ENCODE data around the gene IGSF21.

The IGSF21 gene

DNA sequence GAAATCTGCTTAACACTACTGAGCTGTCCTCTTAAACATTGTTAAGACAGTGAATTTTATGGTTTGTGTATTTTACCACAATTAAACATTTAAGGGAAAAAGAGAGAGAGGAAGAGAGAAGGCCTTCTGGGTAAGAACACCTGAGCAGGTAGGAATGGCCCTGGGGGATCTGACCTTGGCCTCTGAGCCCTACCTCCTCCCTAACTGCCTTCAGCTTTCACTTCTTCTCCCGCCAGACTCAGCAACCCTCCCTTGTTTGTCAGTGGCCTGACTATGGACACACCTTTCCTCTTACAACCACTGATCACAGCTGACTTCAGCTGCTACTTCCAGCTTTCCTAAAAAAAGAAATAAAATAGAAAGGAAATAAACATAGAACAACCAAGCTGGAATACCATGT lies 13.5 kb upstream of the IGSF21 start:
- DNase-seq (ENCODE audit: low read depth in 4 of 4, low spot score in 1 of 4) = no peak

DNA sequence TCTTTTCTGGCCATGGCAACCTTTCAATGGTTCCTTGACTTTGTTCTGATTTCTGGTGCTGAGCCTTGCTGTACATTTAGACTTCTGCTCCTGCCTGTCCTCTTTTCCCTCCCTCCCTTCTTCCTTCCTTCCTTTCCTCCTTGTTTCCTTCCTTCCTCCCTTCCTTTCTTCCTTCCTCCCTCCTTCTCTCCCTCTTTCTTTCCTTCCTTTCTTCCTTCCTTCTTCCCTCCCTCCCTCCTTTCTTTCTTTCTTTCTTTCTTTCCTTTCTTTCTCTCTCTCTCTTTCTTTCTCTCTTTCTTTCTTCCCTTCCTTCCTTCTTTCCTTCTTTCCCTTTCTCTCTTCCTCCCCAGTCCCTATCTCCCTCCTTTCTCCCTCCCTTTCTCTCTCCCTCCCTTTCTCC lies 10.4 kb upstream of the IGSF21 start:
- DNase-seq (ENCODE audit: low read depth in 4 of 4, low spot score in 1 of 4) = no peak

DNA sequence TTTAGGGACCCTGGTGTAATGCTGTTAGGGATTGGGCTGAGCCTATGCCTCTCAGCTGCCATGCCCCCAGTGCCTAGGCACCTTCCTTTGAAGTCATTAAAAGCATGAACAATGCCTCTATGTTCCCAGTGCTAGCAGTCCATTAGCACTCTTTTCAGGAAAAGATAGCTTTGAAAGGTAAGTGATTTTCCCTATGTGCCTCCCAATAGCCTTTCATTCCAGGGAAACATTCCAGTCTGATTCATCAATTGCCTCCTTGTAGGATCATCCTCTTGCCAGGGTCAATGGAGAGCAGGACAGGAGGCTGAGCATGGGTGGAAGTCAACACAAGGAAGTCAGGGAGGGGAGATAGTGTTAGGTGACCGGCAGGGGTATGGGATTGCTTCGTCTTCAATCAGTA lies 8.6 kb upstream of the IGSF21 start:
- no peak for DNase-seq (ENCODE audit: low read depth in 4 of 4, low spot score in 1 of 4)

DNA sequence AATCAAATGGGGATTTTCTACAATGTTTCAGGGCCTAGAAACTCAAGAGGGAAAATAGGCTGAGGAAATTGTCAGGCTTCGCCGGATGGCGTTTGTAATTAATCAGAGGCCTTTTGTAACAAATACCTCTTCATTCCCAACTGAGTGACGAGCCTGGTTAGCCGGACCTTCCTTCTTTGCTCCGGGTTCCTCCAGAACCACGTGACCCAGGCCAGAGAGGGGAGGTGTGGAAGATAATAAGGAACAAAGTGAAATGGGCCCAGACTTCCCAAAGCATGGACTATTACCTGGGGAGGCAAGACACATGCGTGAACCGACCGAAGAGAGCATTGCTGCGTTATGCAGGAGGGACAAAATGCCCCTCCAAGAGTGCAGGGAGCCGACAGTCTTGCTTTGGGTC lies 7.5 kb upstream of the IGSF21 start:
- DNase-seq (ENCODE audit: low read depth in 4 of 4, low spot score in 1 of 4) = no peak

DNA sequence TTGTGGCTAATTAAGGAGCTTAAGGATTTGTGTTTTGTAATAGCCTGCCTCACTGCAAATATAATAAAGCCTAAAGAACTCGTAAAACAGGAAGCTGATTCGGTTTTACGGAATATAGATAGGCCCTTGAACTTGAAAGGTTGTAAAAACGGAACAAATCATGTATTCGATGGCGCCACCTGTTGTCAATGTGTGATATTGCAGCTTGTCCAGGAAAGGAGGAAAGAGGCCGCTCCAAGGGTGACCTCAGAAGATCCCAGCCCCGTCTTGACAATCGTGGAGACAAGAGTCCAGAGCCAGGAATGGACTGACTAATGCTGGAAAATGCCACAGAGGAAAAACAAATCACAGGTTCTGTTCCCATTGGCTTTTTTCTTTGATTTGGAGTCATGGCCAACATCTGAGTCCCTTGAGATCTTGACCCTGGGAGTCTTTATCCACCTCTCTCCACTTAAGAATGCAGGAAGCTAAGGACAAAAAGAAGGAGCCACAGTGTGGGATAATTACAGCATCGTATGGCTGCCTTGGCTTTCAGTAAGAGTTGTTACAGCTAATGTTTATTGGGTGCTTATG lies 7.0 kb upstream of the IGSF21 start:
- DNase-seq (ENCODE audit: low read depth in 4 of 4, low spot score in 1 of 4) = peak in 2 of 4 experiments; percentile 17 to 24

DNA sequence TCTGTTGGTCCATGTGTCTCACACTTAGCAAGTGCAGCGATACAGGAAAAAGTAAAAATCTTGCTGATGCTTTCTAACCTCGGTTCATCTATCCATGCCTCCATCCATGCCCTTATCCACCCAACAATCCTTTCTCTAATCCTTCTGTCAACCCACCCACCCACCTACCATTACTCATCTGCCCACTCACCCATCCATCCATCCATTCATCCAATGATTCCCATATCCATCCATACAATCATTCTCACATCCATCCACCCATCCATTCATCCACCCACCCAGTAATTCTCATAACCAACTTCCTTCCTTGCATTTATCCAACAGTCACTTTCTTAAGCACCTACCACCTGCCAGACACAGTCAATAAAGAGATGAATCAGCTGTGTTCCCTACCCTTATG lies 6.1 kb upstream of the IGSF21 start:
- DNase-seq (ENCODE audit: low read depth in 4 of 4, low spot score in 1 of 4) = no peak

DNA sequence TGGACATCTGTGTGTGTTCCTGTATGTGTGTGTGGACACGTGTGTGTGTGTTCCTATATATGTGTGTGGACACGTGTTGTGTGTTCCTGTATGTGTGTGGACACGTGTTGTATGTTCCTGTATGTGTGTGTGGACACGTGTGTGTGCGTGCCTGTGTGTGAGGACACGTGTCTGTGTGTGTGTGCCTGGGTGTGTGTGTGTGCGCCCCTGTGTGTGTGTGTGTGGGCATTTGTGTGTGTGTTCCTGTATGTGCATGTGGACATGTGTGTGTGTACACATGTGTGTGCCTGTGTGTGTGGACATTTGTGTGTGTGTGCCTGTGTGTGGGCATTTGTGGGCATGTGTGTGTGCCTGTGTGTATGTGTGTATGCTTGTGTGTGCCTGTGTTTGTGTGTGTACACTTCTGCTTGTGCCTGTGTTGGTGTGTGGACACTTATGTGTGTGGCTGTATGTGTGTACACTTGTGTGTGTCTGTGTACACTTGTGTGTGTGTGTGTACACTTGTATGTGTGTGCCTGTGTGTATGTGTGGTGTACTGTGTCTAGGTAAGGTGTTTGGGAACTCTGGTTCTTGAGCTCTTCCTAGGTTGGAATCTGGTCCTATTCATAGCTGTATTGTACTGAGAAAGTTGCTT lies 3.7 kb upstream of the IGSF21 start:
- DNase-seq (ENCODE audit: low read depth in 4 of 4, low spot score in 1 of 4) = no peak

DNA sequence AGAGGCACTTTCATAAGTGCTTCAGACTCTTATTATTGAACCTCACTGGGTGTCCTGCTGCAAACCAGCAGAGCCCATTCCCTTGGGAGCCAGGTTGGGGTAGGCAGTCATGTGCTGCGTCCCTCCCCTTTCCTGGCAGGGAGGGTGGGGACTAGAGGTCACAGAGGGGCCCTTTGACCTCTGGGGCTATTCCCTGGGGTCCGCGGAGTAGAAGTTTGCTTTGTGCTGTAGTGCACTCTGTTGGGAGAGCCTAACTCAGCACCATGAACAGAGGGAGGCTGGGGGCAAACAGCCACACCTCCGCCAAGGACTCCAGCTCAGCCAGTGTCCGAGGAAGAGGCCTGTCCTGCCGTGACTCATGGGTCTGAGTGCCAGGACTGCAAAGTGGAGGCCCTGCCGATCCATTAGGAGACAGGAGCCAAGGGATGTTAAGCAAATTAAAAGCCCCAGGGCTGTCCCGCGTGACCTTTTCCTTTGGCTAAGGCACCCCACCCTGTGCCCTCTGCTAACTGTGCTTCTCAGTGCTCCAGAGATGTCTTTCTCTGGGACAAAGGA lies 3.0 kb upstream of the IGSF21 start:
- no peak for DNase-seq (ENCODE audit: low read depth in 4 of 4, low spot score in 1 of 4)

DNA sequence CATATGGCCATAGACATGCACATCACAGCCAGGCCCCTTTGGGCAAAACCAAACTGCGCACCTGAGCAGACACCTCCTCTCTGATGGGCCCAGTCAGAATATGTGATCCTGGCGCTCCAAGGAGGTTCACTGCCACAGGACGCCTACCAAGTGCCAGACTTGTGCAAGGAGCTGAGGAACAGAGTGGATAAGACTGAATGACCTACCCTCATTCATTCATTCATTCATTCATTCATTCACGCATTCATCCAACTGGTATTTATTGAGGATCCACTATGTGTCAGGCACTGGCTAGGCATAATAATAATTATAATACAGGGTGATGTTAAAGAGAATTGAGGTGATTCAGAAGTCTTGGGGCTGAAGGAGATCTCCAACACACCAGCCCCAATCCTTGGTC lies 2.4 kb upstream of the IGSF21 start:
- DNase-seq (ENCODE audit: low read depth in 4 of 4, low spot score in 1 of 4) = no peak

DNA sequence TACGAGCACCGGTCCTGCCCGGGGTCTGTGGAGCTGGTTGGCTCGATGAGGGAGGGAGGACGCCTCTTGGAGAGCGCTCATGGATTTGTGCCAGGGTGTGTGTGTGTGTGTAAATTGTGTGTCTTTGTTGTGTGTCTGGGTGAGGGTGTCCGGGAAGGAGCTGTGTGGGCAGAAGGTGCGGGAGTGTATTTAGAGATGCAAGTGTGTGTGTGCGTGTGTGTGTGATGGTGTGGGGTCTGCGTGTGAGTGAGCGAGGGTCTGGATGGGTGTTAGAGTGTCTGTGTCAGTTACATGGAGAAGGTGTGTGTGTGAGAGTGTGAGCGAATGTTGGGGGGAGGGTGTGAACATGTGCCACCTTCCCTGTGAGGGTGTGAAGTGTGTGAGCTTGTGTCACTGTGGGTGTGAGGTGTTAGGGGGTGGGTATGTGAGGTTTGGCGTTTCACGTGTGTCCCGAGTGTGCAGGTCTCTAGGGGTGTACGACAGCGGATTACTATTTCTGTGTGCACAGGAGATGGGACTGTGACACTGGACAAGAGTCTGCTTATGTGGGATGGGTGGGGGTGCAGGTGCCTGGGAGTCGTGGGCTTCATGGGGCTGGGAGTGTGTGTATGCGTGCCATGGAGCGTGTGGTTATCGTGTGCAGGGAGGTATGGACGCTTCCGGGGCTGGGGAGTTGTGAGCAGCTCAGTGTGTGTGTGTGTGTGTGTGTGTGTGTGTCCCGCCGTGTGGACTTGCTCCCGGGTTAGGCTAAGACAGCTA lies 880 bp downstream of the IGSF21 start:
- no peak for DNase-seq (ENCODE audit: low read depth in 4 of 4, low spot score in 1 of 4)

DNA sequence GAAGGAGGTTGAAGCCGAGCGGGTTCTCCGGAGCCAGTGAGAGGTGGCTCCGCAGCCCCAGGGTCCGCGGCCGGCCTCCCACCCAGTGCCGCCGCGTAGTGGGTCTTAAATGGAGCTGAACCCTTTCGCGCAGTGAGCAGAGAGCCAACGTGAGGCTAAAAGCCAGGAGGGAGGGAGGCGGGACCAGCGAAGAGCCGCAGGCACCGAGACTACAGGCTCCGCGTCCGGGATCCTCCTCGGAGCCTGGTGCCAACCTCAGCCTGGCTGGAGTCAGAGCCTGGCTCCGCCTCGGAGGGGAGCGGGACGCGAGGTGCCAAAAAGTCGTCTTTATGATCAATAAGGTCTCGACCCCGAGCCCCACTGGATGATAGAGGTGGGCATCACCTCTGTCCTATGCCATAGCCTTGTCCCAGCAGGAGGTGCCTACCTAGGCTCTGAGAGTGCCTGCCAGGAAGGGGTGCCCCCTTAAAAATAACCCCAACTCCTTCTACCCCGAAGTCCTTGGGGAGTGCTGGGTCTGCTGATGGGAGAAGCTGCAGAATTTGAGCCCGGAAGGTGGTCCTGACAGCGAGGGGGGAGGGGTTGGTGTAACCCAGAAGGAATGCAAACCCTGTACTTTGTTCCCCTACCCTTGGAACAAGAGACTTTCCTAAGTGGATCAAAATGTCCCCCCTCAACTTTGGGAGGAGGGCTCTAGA lies 1.6 kb downstream of the IGSF21 start:
- no peak for DNase-seq (ENCODE audit: low read depth in 4 of 4, low spot score in 1 of 4)

DNA sequence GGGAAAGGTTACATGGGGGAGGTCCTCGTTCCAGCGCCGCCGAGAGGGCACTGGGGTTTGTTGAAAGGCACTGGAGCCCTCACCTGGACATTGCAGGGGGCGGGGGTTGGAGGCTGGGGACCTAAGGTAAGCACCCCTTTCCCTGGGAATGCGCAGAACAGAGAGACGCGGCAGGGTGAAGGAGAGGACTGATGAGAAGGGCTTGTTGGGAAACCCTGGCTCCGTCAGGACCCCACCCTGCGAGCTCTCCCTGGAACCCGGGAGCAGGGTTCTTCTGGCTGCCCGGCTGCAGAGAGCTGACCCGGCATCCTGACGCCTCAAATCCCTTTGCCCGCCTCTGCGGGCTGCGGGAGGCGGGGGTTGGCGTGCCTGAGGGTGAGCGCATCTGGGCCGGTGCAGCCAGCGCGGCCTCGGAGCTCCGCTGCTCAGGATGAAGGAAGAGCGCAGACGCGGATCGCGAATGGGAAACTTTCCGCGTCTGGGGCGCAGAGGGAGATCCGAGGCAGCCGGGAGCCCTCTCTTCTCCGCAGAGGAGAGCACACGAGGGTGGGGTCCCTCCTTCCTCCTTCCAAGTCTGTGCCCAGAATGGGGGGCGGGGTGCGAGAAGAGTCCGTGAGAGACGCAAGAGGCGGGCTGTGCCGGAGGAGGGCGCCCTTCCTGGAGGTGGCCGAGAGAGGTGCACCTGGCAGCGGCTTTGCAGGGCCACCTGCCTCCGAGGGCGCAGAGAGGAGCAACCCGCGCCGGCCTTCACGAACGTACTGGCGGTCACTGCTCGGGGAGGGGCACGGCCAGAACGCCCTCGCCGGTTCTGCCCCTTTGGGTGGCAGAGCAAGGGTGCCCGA lies 2.4 kb downstream of the IGSF21 start:
- DNase-seq (ENCODE audit: low read depth in 4 of 4, low spot score in 1 of 4) = no peak

DNA sequence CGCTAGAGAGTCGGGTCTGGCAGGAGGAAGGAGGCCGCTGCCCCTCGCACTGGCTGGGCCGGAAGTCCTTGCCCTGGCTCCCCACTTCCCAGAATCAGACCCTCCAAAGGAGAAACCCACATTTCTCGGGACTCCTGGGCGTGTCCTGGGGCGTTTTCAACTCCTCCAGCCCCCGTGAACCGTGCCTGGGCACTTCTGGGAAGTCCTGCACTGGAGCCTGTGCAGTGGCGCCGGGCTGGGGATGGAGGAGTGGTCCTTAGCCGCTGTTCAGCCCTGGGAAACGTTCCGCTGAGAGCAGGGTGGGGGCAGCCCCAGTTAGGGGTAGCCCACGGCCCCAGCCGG lies 3.0 kb downstream of the IGSF21 start:
- no peak for DNase-seq (ENCODE audit: low read depth in 4 of 4, low spot score in 1 of 4)

DNA sequence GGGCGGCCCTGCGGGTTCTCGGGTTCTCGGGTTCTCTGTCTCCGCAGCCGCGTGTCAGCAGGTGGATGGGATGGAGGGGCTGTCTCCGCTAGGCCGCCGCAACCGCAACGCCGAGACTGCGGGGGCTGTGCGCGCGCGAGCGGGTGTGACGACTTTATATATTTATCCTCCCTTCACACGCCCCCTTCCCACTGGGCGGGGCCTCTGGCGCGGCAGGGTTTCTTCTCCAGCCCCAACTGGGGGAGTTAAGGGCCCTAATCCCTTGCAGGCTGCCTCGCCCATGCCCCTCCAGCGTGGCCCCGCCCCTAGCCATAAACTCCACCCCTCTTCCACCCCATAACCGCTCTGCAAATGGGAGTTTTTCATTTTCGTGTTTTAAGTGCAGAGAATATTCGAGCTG lies 3.4 kb downstream of the IGSF21 start:
- DNase-seq (ENCODE audit: low read depth in 4 of 4, low spot score in 1 of 4) = no peak

DNA sequence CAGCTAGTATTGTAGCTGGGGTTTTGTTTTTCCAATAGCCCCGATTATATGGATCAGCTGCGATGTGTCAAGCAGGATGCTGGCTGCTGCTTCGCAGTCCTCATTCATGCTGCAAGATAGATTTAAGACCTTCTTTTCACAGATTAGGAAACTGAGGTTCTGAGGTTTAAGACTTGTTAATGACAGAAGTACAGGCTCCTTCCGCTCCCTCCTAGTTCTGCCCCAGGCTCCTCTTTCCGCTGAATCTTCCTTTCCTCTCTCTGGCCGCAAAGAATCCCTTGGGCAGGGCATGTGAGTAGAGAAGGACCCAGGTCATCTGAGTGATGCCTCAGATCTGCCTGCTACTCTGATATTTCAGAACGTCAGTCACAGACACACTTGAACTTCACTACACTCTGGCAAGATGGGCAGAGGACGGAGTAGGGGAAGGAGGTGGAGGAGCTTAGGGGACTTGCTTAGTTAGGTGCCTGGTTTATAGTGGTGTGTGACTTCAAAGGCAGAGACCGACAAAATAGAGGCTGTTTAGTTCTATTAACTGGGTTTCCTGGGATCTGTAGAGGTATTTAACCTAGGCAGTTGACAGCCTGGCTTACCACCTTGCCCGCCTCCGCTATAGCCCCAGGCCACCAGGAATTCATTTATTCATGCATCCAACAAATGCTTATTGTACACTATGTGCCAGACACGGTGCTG lies 4.2 kb downstream of the IGSF21 start:
- no peak for DNase-seq (ENCODE audit: low read depth in 4 of 4, low spot score in 1 of 4)

DNA sequence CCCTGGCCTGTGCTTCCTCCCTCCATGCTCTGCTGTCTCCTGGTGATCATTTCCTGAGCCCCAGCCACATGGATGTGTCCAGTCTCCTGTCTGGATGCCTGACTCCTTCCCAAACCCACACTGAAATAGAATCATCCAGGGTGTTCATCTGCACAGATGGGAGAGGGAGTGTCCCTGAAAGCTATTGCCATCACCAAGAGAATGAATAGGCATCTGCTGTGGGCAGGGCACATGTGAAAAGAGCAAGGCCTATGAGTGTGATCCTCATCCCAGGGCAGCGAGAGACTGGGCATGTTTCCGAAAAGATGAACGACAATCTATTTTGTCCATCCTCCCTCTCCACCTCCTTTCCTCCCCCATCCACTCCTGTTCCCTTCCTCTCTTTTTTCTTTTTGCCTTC lies 5.0 kb downstream of the IGSF21 start:
- DNase-seq (ENCODE audit: low read depth in 4 of 4, low spot score in 1 of 4) = no peak

DNA sequence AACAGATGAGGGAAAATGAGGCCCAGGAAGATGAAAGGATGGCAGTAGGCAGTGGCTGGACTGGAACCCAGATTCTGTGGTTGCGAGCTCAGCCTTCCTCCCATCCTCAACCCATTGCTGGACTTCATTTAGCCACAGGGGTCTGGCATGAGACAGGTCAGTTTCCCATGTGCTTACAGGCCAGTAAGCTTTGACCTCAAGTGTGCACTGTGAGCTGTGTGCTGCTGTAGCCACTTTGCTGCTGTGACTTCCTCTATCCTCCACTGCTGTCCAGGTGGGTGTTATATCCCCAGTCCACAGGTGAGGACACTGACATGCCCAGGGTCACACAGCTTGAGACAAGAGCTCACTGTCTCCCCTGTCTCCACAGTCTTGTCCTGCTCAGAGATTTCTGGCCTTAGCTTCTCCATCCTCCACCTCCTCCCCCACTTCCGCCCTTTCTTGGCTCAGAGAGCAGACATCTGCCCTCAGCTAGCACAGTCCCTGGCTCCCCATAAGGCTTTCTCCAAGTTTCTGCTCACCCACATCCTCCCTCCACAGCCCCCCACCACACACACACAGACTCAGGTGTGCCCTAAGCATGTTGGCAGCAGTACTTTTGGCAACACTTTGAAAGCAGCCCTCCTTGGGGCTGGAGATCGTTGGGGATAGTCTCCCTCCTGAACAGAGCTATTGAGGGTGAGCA lies 7.3 kb downstream of the IGSF21 start:
- DNase-seq (ENCODE audit: low read depth in 4 of 4, low spot score in 1 of 4) = no peak

DNA sequence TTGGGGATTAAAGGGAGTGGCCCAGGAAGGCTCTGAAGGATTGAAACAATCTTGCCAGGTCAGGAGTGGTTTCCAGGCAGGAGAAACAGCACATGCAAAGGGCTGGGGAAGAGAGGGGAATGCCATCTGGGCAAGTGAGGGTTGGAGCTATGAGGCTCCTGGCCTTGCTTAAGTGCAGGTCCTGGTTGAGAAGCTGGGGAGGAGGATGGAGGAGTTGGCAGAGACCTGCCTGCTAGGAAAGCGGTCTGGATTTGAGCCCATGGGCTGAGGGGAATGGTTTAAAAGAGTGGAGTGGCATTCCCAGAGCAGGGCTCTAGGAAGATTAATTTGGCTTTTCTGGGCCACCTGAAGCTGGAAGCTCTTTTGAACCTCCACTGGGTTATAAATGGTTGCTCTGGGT lies 9.2 kb downstream of the IGSF21 start:
- no peak for DNase-seq (ENCODE audit: low read depth in 4 of 4, low spot score in 1 of 4)

DNA sequence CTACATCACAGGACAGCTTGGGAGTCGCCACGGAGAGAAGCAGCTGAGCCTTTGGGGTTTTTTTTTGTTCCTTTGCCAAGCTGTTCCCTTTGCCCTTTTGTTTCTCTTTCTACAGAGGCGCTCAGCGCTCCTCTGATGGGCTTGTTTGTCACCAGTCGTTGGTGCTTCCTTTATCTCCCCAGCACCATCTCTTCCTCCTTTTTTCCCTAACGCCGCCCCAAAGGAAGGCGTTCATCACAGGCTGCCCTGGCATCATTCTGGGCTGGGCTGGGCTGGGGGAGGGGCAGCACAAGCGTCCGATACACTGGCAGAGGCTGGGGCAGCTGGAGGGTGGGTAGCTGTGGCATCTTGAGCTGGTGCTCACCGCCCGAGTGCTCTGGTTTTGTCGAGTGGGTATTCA lies 10.5 kb downstream of the IGSF21 start:
- no peak for DNase-seq (ENCODE audit: low read depth in 4 of 4, low spot score in 1 of 4)

DNA sequence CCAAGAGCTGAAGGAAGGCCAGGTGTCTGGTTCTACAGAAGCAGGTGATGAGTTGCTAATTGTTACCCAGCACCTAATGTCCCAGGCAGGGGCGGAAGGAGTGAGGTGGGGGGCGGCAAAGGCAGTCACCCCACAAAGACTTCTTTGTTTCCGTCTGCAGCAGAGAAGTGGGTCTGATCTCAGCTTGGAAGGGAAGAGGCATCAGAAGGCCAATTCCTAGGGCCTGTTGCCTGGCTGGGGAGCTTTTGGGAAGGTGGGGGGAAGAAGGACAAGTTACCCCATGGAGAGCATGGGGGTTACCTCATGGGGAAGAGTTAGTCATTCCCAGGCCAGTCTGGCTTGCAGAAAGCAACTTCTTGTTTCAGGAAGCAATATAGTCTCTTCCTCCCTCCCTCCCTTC lies 10.9 kb downstream of the IGSF21 start:
- DNase-seq (ENCODE audit: low read depth in 4 of 4, low spot score in 1 of 4) = no peak

Measured in stimulated activated CD4-positive, alpha-beta T cell treated with anti-CD3 and anti-CD28 coated beads, Interleukin-1b, Interleukin-23, amount 100 ng/mL, for 24 hours (primary cell).